Measurements from ENCODE around the gene GTPBP1. TPM values are rescaled to one million over a fixed set of nuclear protein-coding genes. Genes with fewer than 3 reads are reported as not detected.

GTPBP1 gene
- polyA plus RNA-seq, 1 of the 3 experiments (the other 2 are of a cell fraction) = 15.2 TPM

DNA sequence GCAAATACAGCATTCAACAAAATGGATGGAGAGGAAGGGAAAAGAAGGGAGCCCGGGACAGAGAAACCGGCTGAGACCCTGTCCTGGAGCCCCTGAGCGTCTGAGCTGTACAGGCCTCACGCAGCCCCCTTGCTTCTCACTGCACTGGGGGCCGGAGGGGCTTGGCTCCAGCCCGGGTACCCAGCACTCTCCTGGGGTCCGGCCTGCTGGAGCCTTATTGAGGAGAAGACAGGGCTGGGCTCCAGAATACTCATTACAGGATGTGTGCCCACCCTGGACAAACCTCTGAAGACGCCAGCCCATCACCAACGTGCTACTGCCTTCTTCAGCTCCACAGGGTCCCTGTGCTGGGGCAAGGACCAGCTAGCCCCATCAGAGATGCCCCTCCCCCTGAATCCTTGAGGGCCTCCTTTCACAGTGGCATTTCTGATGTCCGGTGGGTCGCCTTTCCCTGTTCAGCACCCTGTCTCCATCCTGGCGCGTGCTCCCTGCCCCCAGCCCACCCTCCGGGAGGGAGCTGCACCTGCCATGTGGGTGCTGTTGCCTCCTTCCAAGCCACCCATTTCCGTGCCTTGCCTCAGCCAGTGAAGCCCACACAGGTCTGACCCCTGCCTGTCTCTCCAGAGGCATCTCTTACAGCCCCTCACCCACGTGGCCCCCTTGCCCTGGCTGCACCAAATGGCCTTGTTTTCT is 64.7 kb downstream of the GTPBP1 start:
- Histone ChIP-seq H3K4me3 (ENCODE audit: low read depth in 2 of 2, low read length in 1 of 2) (no peak overlapping the region), H3K27ac (ENCODE audit: low read depth in 2 of 2, low read length in 1 of 2) (no peak overlapping the region), H2AFZ (ENCODE audit: low read depth) (no peak overlapping the region), H3K36me3 (replicated peaks in 1 of 2; ENCODE audit: control insufficient read depth in 1 of 2, insufficient read depth in 2 of 2, low read length in 1 of 2) (no peaks in the 10 kb centered on the region), H3K9ac (no peak overlapping the region), H4K20me1 (ENCODE audit: insufficient read depth) (no peaks in the 10 kb centered on the region), H3K4me2 (no peak overlapping the region), H3K9me2 (no peaks in the 10 kb centered on the region), H3F3A (replicated peaks; ENCODE audit: insufficient read depth) (no peaks in the 10 kb centered on the region), H3K27me3 (ENCODE audit: insufficient read depth) (no peaks in the 10 kb centered on the region), H3K79me2 (ENCODE audit: insufficient read depth) (no peaks in the 10 kb centered on the region), H3K9me3 (no peaks in the 10 kb centered on the region), H3K4me1 (ENCODE audit: control insufficient read depth in 1 of 2, insufficient read depth in 2 of 2, low read depth in 1 of 2, low read length in 1 of 2) (peaks cover 0 to 3% of the 10 kb centered on the region in 2 experiments; a peak in 1 of 4 replicates)
- ChIA-PET CTCF (interaction anchor here (0.8 to 4.1 kb wide), 7 partner anchors 14 to 365 kb away, joined by 3 to 47 read pairs (median 25); partner anchors contain the start of genes CBX6 and NPTXR), POLR2A (no interaction called here)
- TF ChIP-seq FOSL2 (IDR thresholded peaks at IDR 0.05; ENCODE audit: borderline replicate concordance, low read depth) (no peak), FOXJ3 (CRISPR knock-in tag; IDR thresholded peaks at IDR 0.05) (no peak), YY1 (IDR thresholded peaks at IDR 0.05; ENCODE audit: low read depth) (no peak), NRF1 (IDR thresholded peaks at IDR 0.05; ENCODE audit: low read depth, low read length) (no peak), GATA2 (CRISPR knock-in tag; IDR thresholded peaks at IDR 0.05) (no peak), SIN3A (IDR thresholded peaks at IDR 0.05; ENCODE audit: borderline replicate concordance, low read depth, low read length) (no peak), POLR2AphosphoS5 (IDR thresholded peaks at IDR 0.05; ENCODE audit: low read depth, low read length) (no peak), RXRA (IDR thresholded peaks at IDR 0.05; ENCODE audit: borderline replicate concordance, low read depth) (no peak), EZH2phosphoT487 (IDR thresholded peaks at IDR 0.05; ENCODE audit: borderline replicate concordance, low read depth) (no peak), FOXM1 (IDR thresholded peaks at IDR 0.05; ENCODE audit: low read depth) (no peak)
- TF ChIP-seq, protein P1, sequence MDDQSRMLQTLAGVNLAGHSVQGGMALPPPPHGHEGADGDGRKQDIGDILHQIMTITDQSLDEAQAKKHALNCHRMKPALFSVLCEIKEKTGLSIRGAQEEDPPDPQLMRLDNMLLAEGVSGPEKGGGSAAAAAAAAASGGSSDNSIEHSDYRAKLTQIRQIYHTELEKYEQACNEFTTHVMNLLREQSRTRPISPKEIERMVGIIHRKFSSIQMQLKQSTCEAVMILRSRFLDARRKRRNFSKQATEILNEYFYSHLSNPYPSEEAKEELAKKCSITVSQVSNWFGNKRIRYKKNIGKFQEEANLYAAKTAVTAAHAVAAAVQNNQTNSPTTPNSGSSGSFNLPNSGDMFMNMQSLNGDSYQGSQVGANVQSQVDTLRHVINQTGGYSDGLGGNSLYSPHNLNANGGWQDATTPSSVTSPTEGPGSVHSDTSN (IDR thresholded peaks at IDR 0.05) = no peak
- TF ChIP-seq, protein P2, sequence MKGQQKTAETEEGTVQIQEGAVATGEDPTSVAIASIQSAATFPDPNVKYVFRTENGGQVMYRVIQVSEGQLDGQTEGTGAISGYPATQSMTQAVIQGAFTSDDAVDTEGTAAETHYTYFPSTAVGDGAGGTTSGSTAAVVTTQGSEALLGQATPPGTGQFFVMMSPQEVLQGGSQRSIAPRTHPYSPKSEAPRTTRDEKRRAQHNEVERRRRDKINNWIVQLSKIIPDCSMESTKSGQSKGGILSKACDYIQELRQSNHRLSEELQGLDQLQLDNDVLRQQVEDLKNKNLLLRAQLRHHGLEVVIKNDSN (IDR thresholded peaks at IDR 0.05; ENCODE audit: borderline replicate concordance, low read depth) = no peak
- no peak for DNase-seq
- WGBS (ENCODE audit: low lambda C conversion rate) = 81% methylated on average over 4 of the region's 16 CpGs

DNA sequence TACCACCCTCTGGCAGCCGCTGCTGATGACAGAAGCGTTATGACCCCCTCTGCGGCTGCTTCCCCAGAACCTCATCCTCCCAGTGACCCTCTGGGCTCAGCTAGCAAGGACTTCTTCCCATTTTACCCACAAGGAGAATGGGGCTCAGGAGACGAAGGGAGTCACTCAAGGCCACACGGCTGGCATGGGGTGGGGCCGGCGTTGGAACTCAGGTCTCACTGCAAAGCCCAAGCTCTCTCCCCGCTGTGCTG is 66.8 kb downstream of the GTPBP1 start:
- Histone ChIP-seq H3K79me2 (ENCODE audit: insufficient read depth) (no peaks in the 10 kb centered on the region), H2AFZ (ENCODE audit: low read depth) (no peak overlapping the region), H3K4me2 (no peak overlapping the region), H3K4me1 (ENCODE audit: control insufficient read depth in 1 of 2, insufficient read depth in 2 of 2, low read depth in 1 of 2, low read length in 1 of 2) (peaks cover 0 to 3% of the 10 kb centered on the region in 2 experiments; a peak in 1 of 4 replicates), H4K20me1 (ENCODE audit: insufficient read depth) (no peaks in the 10 kb centered on the region), H3F3A (replicated peaks; ENCODE audit: insufficient read depth) (no peaks in the 10 kb centered on the region), H3K27ac (ENCODE audit: low read depth in 2 of 2, low read length in 1 of 2) (no peak overlapping the region), H3K27me3 (ENCODE audit: insufficient read depth) (no peaks in the 10 kb centered on the region), H3K9ac (no peak overlapping the region), H3K4me3 (ENCODE audit: low read depth in 2 of 2, low read length in 1 of 2) (no peak overlapping the region), H3K9me2 (no peaks in the 10 kb centered on the region), H3K9me3 (no peaks in the 10 kb centered on the region), H3K36me3 (replicated peaks in 1 of 2; ENCODE audit: control insufficient read depth in 1 of 2, insufficient read depth in 2 of 2, low read length in 1 of 2) (no peaks in the 10 kb centered on the region)
- no peak for TF ChIP-seq YY1 (IDR thresholded peaks at IDR 0.05; ENCODE audit: low read depth)
- WGBS (ENCODE audit: low lambda C conversion rate) = 100% methylated on average over 3 of the region's 8 CpGs
- POLR2A ChIA-PET = no interaction called here
- CTCF ChIA-PET = interaction anchor here (1.3 kb wide), 1 partner anchor 96 kb away, joined by 3 read pairs; no protein-coding TSS in a partner anchor
- DNase-seq = no peak
